NCI-H1417 (cell line): Measurements from ENCODE around the gene PIK3AP1.
"Not testable (repeated sequence)": the region's sequence is repeated elsewhere in the genome, so short reads cannot be mapped to it uniquely, and the experiment has no call there.

ENCODE experiments used
- DNase-seq, 3 experiments: peaks; one replicate each; lab custom pipeline; 2025; lab: John Stamatoyannopoulos, UW

PIK3AP1 gene

GRCh38 chr10:96720422-96721206, at the start of gene PIK3AP1:
PIK3AP1 (minus strand) TSS chr10:96720514; CDS start chr10:96720394, 120 bp downstream.
- peak; percentile 9 to 92 (median 89) for DNase-seq

- no peak for DNase-seq
Observed at GRCh38 chr10:96768136-96768535, 47.8 kb upstream of the PIK3AP1 start.

GRCh38 chr10:96767611-96768010, 47.3 kb upstream of the PIK3AP1 start:
- no peak for DNase-seq

GRCh38 chr10:96765406-96766240, 45.3 kb upstream of the PIK3AP1 start:
- peak in 1 of 3 experiments; percentile 29 for DNase-seq

GRCh38 chr10:96764425-96765060, 44.2 kb upstream of the PIK3AP1 start:
- DNase-seq, result no peak

- no peak for DNase-seq
Observed at GRCh38 chr10:96758423-96758822, 38.1 kb upstream of the PIK3AP1 start.

- DNase-seq, result peak in 1 of 3 experiments; percentile 14
Observed at GRCh38 chr10:96756111-96756903, 36.0 kb upstream of the PIK3AP1 start.

GRCh38 chr10:96753956-96754355, 33.6 kb upstream of the PIK3AP1 start:
- DNase-seq, result no peak

GRCh38 chr10:96752375-96752774, 32.1 kb upstream of the PIK3AP1 start:
- DNase-seq, result no peak

- DNase-seq, result not testable (repeated sequence)
Observed at GRCh38 chr10:96750316-96750715, 30.0 kb upstream of the PIK3AP1 start.

GRCh38 chr10:96747734-96748550, 27.6 kb upstream of the PIK3AP1 start:
- no peak for DNase-seq

GRCh38 chr10:96746503-96746902, 26.2 kb upstream of the PIK3AP1 start:
- no peak for DNase-seq

- DNase-seq, result no peak
Observed at GRCh38 chr10:96745950-96746349, 25.6 kb upstream of the PIK3AP1 start.

- DNase-seq, result peak in 1 of 3 experiments; percentile 33
Observed at GRCh38 chr10:96743988-96744585, 23.8 kb upstream of the PIK3AP1 start.

GRCh38 chr10:96741557-96741956, 21.2 kb upstream of the PIK3AP1 start:
- DNase-seq, result not testable (repeated sequence)

GRCh38 chr10:96740579-96741281, 20.4 kb upstream of the PIK3AP1 start:
- no peak for DNase-seq

GRCh38 chr10:96740141-96740540, 19.8 kb upstream of the PIK3AP1 start:
- DNase-seq, result no peak

- DNase-seq, result not testable (repeated sequence)
Observed at GRCh38 chr10:96737307-96737902, 17.1 kb upstream of the PIK3AP1 start.

- no peak for DNase-seq
Observed at GRCh38 chr10:96724621-96725020, 4.3 kb upstream of the PIK3AP1 start.
